T-helper 22 cell (primary cell): Measurements from ENCODE around the gene PRKCD.

Experiments used
- DNase-seq: peaks from one replicate; pipeline ENCODE4 v3.0.0-alpha.2; 2020; ENCODE audit warnings: low read depth

The PRKCD gene

DNA sequence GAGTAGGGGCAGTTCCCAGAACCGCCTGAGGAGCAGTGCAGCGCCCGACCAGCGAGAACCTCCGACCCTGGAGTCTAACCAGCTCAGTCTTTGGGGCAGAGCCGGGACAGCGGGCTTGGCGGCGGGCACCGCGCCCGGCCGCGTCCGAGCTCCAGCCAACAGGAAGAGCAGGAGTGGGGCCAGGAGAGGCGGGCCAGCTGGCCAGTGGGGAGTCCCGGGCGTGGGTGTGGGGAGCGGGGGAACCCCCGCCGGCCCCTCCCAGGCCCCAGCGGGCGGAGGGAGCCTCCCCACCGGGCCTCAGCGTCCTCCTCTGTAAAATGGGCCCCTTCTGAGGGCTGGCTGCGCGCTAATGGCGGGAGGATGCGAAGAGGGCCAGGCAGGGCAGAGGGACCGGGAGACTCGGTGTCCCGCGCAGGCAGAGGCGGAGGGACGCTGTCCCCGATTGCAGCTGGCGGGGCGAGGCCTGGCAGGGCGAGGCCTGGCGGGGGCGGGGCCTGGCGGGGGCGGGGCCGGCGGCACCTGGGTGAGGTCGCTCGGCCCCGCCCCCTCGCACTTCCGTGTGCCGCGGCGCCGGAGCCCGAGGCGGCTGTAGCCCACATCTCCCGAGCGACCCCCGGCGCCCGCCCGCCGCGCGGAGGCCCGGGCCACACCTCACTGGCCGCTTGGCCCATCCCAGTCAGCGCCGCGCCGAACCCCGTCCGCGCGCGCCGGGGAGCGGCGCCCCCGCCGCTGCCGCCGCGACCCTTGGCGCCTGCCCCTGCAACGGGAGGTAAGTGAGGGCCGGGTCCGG is at the start of gene PRKCD:
Gene PRKCD, plus strand, starts transcription at position 550 of the 790 bp plus-strand sequence. CDS start 17,214 bp downstream, outside the sequence.
- DNase-seq = peak; percentile 74

DNA sequence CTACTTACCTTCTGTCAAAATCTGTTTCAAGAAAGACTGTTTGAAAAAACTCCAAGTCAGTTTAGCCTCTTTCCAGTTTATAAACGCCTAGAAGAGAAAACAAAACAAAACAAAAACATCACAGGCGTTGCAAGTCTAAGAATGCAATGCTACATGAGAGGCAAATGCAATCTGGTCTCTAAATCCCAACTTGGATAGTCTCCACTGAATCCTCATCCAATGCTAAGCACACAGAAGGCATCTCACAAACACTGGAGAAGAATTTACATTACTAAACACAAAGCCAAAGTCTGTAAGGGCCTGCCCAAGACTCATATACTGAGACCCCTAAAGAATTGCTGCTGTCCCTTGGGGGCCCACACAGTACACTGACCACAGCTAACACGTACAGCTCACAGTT is 49.2 kb upstream of the PRKCD start:
- DNase-seq = no peak

DNA sequence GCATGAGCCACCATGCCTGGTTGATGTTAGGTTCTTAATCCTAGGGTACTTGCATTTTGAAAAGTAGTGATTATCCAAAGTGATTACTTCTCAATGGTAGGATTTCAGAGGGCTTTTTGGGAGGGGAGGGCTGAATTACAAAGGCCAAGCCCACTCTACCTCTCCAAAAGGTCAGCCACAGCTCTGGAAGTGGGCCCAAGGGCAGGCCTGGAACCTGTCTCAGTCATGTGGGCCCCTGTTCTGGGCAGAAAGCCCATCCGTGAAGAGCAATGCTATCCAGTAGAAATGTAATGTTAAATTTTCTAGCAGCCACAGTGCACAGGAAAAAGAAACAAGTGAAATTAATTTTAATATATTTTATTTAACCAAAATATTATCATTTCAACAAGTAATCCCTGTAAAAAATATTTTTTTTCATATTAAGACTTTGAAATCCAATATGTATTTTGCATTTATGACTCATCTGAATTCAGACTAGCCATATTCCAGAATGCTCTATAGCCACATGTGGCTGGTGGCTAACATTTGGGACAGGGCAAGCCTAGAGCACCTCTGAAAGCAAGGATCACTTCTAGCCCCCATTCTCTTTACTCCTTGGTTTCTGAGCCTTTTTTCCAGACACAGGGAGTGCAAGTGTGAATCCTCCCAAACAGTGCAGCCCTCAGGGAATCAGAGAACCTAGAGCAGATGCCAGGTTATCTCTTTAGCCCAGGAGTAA is 47.6 kb upstream of the PRKCD start:
- DNase-seq = no peak

DNA sequence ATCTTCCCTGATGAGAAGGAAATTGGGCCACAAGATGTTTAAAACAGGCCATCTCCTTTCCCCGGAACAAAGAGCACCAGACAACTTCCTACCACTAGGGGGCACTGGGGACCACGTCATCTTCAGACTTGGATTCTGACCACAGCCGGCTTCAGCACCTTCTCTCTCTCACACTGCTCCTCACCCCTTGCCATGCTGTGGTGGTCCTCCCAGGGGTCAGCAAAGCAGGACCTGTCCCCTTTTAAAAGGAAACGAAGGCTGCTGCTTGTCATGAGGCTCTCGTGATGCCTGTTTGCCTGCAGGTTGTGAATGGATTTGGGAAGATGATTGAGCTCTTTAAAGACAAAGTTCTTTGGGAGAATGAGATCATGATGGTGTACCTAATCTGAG is 47.0 kb upstream of the PRKCD start:
- peak; percentile 54 for DNase-seq

DNA sequence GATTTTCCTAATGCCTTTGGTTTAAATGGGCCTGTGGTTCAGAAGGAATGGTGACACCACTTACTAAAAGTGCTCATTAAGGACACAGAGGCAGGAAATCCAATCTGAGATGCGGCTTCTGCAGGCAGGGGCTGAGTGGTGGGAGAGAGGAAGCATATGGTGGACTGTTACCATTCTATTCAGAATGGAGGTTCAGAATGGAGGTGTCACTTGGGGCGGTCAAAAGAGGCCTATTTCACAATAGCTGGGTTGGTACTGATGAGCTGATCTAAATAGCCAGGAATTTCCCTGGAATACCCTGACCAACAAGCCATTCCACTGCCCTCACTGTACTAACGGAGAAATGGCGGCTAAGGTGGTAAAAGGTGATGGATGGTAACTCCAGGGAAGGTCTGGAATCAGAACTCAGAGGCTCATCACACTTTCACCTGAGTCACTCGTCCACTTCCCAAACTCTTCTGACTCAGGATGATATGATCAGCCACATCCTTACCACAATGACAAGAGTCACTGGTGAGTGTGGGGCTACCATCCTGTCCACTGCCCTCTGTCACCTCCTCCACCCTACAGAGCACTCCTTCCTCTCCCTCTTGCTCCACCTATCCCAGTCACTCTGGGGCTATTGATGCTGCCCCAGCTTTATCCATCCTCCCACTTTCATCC is 46.5 kb upstream of the PRKCD start:
- DNase-seq = no peak

DNA sequence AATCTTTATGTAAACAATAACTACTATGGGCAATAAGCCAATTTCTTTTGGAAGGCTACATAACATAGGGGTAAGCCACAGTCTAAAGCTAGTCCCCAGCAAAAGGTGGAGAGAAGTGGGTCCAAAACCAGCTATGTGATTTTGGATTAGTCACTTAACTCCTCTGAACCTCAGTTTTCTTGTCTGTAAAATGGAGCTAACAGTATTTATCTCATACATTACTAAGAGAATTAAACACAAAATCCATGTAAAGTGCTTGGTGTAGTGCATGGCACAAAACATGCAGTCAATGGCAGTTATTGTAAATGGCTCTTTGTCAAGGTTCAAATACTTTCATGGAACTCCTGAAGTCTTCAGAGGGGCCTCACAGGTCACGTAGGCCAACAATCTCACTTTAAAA is 44.1 kb upstream of the PRKCD start:
- no peak for DNase-seq

DNA sequence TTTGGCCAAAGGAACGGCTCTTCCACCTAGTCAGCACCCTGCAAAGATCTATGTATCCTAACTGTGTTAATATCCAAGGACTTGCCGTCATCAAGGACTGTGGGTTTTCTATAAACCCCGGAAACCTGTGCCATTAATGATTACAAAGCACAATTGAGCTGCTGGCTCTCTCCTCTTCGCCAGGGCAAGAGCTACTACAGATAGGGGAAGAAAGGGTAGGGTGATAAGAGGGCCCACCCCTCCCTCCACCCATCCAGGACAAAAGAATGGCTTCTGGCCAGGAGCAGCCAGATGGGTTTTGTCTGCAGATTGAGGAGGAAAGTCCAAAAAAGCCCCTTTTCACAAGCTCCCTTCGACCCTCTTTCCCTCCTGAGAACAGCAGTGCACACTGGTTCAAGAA is 40.7 kb upstream of the PRKCD start:
- no peak for DNase-seq

DNA sequence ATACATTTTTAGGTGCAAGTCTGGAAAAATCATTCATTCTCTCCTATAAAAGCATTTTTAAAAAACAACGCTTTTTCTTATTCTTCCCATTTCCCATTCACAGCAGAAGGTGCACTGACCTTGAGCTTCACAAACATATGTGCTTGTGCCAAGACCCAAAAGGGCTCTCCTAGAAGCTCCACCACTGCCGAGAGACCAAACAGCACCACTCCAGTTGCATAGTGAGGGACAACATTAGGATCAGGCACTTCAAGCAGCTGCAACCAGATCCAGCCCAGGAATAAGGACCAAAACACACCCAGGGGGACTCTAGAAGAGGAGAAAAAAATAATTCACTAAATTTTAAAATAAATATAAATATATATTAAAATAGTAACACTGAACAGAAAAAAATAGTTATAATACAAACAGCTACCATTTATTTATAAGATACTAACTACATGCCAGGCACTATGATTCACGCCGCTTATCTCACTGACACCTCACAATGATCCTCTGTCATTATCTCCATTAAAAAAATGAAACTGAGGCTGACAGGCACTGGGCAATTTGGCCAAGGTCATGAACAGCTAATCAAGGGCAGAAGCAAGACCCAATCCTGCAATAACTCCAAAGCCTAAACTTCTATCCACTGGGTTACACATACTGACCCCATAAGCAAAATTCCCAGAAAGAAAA is 38.6 kb upstream of the PRKCD start:
- no peak for DNase-seq

DNA sequence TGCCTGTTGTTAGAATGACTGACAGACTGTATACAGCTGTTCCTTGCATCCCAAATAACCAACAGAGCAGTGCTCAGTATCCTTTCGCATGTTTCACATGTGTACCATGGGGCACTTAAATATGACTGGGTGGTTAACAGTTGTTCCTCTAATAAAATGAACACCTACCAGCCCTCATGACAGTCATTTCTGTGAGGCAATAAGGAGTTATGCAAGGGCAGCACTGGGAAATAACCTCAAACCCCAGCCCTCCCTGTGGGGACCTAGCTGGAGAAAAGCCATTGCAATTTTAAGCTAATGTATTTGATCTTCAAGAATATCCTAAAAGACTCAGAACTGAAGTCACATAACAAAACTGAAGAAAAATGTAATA is 38.1 kb upstream of the PRKCD start:
- DNase-seq = no peak

DNA sequence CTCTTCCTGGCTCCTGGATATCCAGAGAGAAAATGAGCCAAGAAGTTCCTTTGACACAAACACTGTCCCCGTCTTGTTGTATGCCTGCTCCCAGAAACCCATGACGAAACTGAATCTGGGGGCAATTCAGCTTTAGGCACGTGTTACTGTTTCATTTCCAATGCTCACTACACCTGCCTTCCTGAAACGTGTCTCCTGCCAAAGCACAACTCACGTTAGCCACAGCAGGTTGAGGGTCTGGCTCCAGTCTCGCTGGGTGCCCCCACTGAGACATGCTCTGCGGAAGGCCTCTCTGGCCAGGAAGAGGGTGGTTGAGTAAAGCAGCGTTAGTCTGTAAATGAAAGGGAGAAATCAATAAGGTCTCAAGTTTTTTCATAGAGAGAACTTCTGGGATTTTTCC is 37.5 kb upstream of the PRKCD start:
- DNase-seq = no peak

DNA sequence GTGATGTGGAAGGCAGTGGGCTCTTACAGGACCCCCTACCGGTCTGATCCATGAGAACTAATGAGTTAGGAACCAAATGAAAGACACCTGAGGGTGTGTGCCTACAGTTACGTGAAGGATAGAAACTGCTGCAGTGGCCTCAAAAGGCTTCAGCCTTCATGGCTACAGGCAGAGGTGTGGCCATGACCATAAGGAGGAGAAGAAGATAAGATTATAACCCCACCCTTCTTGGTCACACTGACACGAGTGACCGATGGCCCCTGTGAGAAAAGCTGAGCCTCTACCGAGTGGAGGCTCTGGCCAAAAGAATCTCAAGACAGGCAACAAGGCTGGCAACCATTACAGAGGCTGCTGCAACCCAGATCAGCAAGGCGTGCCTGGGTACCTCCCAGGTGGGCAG is 37.1 kb upstream of the PRKCD start:
- no peak for DNase-seq

DNA sequence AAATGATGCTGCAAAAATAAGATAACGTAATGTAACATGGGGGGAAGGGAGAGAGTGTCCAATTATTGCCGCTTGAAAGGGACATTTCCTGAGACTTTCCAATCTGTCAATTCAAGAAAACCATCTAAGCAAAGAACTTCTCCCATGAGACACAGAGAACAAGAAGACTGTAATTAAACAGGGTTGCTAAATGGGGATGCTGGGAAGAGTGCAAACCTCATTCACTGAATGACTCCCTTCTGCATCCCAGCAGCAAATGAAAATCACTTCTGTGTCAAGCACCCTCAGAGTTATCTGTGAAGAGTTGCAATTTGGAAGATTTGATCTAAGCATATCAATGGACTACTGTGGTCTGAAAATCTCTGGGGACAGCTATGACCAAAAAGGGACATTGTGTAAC is 34.4 kb upstream of the PRKCD start:
- DNase-seq = no peak

DNA sequence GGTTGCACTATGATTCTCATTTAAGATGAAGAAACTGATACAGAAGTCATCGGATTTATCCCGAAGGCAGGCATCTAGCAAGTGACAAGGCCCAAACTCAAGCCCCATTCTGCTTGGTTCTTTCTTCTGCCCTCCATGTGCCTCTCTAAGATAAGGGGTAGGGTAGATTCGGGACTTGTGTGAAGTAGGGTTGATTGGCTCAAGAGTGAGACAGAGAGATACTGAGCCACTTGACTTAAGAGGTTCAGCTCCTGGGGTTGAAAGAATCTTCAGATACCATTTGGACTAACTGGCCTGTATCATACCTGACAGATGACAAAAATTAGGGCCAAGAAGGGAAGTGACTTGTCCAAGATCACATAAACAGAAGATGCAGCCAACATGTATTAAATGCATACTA is 31.7 kb upstream of the PRKCD start:
- no peak for DNase-seq

DNA sequence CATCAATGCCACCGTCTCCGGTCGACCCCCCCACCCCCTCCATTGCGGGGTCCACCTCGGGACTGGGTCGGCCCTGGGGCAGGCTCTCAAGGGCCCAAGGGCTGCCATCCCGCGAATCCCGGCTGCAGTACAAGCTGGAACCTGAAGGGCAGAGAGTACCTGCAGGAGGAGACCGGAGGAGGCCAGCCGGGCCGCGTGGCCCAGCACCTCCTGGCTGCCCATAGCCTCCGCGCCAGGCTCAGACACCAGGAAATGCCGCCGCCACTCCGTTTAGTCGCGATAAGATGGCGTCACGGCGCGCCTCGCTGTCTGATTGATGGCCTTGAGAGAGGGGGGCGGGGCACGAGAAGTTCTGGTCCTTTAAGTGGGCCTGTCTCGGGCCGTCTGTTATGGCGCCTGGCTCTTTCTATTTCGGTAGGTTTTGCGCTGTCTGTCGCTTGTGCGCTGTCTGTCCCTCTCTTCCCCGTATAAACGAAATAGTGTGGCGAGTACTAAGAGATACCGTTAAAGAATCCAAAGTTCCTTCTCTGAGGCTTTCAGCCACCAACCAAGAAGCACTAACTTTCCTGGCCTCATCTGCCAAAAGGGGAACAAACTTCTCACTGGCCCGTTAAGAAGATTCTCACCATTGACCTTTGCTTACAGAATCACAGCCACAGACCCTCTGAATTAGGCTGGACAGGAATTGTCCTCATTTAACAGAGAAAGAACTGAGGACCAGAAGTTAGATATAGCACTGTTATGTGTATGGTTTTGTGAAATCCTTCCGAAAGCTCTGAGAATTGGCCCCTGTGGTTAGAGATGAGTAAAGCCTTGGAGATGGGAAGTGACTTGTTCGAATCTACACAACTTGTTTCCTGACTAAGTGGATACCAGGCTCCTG is 30.6 kb upstream of the PRKCD start, which contains the start of gene RFT1:
Gene RFT1, minus strand, starts transcription at position 257 of the 883 bp plus-strand sequence. Its CDS starts 35 bp downstream, at position 222.
- DNase-seq = peak; percentile 95

DNA sequence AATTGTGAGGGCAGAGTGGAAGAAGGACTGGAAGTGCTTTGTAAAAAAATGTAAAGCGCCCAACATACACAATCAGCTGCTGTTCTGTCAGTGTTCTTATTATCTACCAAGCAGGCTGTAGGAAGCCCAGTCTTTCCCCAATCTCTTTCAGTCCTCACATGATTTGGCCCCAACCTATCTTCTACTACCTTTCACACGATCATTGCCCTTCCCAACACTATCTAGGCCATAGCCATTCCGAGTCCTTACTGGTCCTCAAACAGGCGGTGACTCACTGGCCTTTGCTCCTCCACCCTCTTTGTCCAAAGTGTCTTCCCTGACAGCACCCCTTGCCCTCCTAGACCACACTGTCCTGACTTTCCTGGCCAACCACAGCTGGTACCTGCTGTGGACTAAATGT is 29.9 kb upstream of the PRKCD start:
- no peak for DNase-seq

DNA sequence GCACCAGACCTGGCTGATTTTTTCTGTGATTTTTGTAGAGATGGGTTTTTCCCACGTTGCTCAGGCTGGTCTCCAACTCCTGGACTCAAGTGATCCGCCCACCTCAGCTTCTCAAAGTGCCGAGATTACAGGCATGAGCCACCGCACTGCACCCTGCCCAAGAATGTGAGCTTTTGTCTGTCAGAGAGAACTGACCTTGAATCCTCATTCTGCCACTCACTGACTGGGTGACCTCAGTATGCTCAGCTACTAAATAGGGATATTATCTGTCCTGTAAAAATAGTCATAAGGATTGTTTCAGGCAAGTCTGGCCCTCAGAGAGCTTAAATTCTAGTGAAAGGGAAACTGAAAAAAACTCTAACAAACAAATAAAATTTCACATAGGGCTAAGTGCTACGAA is 28.7 kb upstream of the PRKCD start:
- DNase-seq = no peak

DNA sequence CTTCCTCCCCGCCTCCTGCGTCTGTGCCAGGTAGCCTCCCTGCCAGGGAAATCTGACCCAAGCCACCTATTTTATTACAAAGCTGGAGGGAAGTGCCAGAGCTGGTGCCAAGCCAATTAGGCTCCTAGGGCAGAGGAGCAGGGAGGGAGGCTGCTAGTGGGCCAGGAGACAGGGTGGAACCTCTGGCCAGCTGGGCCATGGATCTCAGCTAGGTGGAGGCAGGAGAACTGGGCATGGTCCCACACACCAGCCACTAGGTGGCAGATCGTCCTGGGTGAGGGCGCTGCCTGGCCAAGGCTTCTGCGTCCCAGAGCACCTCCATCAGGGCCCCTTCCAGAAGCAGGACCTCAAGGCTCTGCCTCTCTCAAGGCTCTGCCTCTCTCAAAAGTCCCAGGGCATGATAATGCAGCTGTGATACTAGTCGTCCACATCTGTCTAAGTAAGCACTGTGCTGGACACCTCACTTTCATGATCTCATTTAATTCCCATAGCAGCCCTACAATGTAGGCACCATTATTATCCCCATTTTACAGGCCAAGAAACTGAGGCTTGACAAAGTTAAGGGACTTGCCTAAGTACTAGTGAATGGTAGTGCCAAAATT is 26.3 kb upstream of the PRKCD start:
- no peak for DNase-seq

DNA sequence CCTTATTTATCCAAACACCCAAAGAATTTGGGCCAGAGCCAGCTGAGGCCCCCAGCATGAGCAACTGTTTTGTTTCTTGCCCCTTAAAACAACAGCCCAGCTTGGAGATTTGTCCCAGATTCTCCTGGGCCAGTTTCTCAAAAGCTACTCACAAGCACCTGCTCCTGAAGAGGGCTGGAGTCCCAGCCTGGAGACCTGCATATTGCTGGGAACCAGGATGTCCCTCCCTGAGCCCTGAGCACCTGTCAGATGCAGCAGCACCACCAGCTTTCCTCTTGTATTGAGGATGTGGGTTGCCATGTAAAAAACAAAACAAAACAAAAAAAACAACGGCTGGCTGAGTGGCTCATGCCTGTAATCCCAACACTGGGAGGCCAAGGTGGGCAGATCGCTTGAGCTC is 23.8 kb upstream of the PRKCD start:
- no peak for DNase-seq

DNA sequence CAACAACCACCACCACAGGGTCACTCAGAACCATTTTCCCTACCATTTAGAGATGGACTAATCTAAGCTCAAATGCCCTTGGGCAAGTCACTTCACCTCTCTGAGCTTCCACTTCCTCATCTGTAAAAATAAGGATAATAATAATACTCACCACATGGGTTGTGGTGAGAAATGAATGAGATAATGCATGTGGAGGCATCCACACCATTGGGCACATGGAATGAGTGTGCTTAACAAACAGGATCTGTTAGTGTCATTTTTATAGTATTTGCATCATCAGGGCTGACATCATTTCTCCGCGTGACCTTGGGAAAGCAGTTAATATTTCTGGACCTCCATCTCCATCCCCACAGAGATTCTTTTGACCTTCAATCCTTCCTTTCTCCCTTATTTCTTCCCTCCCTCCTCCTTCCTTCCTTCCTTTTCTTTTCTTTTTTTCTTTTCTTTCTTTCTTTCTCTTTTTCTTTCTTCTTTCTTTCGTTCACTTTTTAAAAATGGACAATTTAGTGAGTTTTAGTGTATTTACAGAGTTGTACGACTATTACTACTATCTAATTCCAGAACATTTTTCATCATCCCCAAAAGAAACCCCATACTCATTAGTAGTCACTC is 23.1 kb upstream of the PRKCD start:
- DNase-seq = no peak
